Sigmoid colon (tissue), 7 donors: Measurements from ENCODE around the gene MTFP1. TPM values are rescaled to one million over a fixed set of nuclear protein-coding genes. Genes with fewer than 3 reads are reported as not detected.

Source experiments
- DNase-seq: peaks from one replicate; pipeline ENCODE4 v3.0.0-alpha.2; 2019
- H3K27ac ChIP-seq, 4 donors: fragments of 200-600 bp; sonication (generic); one replicate each; pipeline ENCODE4 v1.5.1; 2016 to 2019; ENCODE audit warnings: mild to moderate bottlenecking in 1 of 4
- H3K27me3 ChIP-seq, 3 donors: fragments of 200-600 bp; sonication (generic); one replicate each; pipeline ENCODE4 v1.5.1; 2019; ENCODE audit warnings: mild to moderate bottlenecking in 1 of 3
- H3K36me3 ChIP-seq, 4 donors: fragments of 200-600 bp; sonication (generic); one replicate each; pipeline ENCODE4 v1.5.1; 2016 to 2019
- H3K4me1 ChIP-seq, 4 donors: fragments of 200-600 bp; sonication (generic); one replicate each; pipeline ENCODE4 v1.5.1; 2017 to 2019
- H3K4me3 ChIP-seq, 4 donors: fragments of 200-600 bp; sonication (generic); one replicate each; pipeline ENCODE4 v1.5.1; 2017 to 2019; ENCODE audit warnings: mild to moderate bottlenecking in 2 of 4, moderate library complexity in 1 of 4
- H3K9me3 ChIP-seq, 4 donors: fragments of 200-600 bp in 3 of 4; sonication (generic) in 3 of 4; one replicate each; pipeline versions ENCODE4 v1.5.1 to v1.6.1; 2013 to 2019
- CTCF ChIP-seq, 4 experiments: fragments of 450-650 bp in 3 of 4; fragments of 200-600 bp in 1 of 4; IDR thresholded peaks; one replicate each; pipeline ENCODE4 v1.5.1; 2016 to 2019; ENCODE audit warnings: antibody characterized with exemption in 4 of 4, mild to moderate bottlenecking in 3 of 4, moderate library complexity in 2 of 4
- EP300 ChIP-seq, 4 donors: sonication (generic); formaldehyde crosslinking; IDR thresholded peaks; one replicate each; pipeline ENCODE4 v1.6.1; 2017; ENCODE audit warnings: antibody characterized with exemption in 4 of 4
- POLR2A ChIP-seq, 2 donors: fragments of 450-650 bp; IDR thresholded peaks; one replicate each; pipeline ENCODE4 v1.6.1; 2016; ENCODE audit warnings: antibody characterized with exemption in 2 of 2, mild to moderate bottlenecking in 2 of 2, moderate library complexity in 2 of 2
- POLR2AphosphoS5 ChIP-seq, 4 donors: sonication (generic); formaldehyde crosslinking; IDR thresholded peaks; one replicate each; pipeline ENCODE4 v1.6.1; 2017; ENCODE audit warnings: antibody characterized with exemption in 4 of 4
- WGBS, 2 donors: extraction: QIAGEN DNeasy Blood & Tissue Kit; methylation state at CpG; one replicate each; pipeline ENCODE4 v1.1.7; 2013; 5-methylcytosine and 5-hydroxymethylcytosine counted together
- intact Hi-C: fragments of 100-400 bp; cut with DNase I; formaldehyde crosslinking; loops from one replicate; pipeline ENCODE4 v1.15.1; 2023
- polyA plus RNA-seq, 3 donors: library from polyadenylated mRNA; stranded (reverse); fragments of 200-250 nt; gene quantifications; one replicate each; pipeline ENCODE4 v1.2.3, GENCODE V29; 2013
- total RNA-seq, 4 donors: library from RNA; depleted of rRNA; stranded (reverse); fragments of >200 nt; gene quantifications; one replicate each; pipeline ENCODE4 v1.1.0, GENCODE V29; 2016
- donor health status: healthy with polysubstance abuse.
- donor health status: Bipolar disorder and iron deficiency.
- donor health status: healthy.

The MTFP1 gene
- total and polyA plus RNA-seq, 7 donors, result 2.9 to 38.5 (median 7.1) TPM

DNA sequence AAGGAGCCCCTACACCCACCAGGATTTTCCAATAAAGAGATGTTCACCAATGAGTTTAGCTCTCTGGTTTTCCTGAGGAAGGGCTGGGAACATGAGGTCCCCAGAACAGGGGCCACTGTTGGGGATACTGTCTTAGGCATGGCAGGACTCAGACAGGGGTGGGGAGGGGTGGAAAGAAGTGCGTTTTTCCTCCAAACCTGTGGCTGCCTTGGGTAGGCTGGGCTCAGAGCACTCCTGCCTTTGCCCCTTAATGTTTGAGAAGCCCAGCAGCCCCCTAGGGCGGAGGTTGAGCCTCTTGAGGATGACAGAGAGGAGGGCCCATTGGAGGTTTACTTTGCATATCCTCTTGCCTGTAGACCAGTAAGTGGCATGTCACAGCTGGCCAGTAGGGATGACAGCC, 10.6 kb downstream of the MTFP1 start:
- no peak overlapping the region for H3K27ac ChIP-seq
- intact Hi-C loops, result no loop called here

DNA sequence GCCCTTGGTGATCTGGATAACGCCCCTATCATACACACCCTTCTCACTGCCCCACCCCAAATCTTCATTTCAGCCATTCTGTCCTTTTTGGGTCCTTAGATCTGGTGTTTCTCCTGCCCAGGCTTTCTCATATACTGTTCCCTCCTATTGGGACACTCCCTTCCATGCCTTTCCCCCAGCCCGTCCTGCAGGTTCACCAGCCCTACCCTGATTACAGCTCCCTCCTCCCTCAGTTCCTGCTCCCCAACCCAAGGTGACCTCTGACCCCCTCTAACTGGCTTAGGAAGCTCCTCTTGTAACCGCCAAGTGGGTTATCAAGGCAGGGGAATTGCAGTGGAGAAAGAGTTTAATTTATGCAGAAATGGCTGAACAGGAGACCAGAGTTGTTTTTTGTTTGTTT, 13.0 kb downstream of the MTFP1 start:
- Histone ChIP-seq H3K4me3 (no peak overlapping the region), H3K36me3 (no peaks in the 10 kb centered on the region), H3K4me1 (no peaks in the 10 kb centered on the region), H3K9me3 (no peaks in the 10 kb centered on the region), H3K27ac (no peak overlapping the region), H3K27me3 (peaks cover 0 to 5% (median 0%) of the 10 kb centered on the region in 3 donors)
- WGBS, 2 donors, result 28 to 66% methylated on average over 3 of the region's 3 CpGs
- intact Hi-C loops, result no loop called here
- TF ChIP-seq CTCF (IDR thresholded peaks at IDR 0.05), result no peak
- TF ChIP-seq POLR2AphosphoS5 (IDR thresholded peaks at IDR 0.05), result no peak
- TF ChIP-seq POLR2A (IDR thresholded peaks at IDR 0.05), result no peak
- no peak for TF ChIP-seq EP300 (IDR thresholded peaks at IDR 0.05)
- no peak for DNase-seq

More for the DNA sequence above, 10.6 kb downstream of the MTFP1 start:
- Histone ChIP-seq H3K36me3 (no peaks in the 10 kb centered on the region), H3K4me3 (no peak overlapping the region), H3K27me3 (peaks cover 0 to 5% (median 0%) of the 10 kb centered on the region in 3 donors), H3K4me1 (no peaks in the 10 kb centered on the region), H3K9me3 (no peaks in the 10 kb centered on the region)
- DNase-seq, result no peak
- TF ChIP-seq EP300 (IDR thresholded peaks at IDR 0.05) (no peak), POLR2A (IDR thresholded peaks at IDR 0.05) (no peak), CTCF (IDR thresholded peaks at IDR 0.05) (no peak), POLR2AphosphoS5 (IDR thresholded peaks at IDR 0.05) (no peak)
- WGBS, 2 donors, result 89 to 93% methylated on average over 2 of the region's 2 CpGs

- H3K27ac ChIP-seq, result no peak overlapping the region
- no peak for DNase-seq
- no peaks in the 10 kb centered on the region for H3K36me3 ChIP-seq
- TF ChIP-seq EP300 (IDR thresholded peaks at IDR 0.05) (no peak), POLR2A (IDR thresholded peaks at IDR 0.05) (no peak), POLR2AphosphoS5 (IDR thresholded peaks at IDR 0.05) (no peak), CTCF (IDR thresholded peaks at IDR 0.05) (no peak)
- WGBS, 2 donors, result 81 to 91% methylated on average over 4 of the region's 4 CpGs
- no peak overlapping the region for H3K4me3 ChIP-seq
- intact Hi-C loops, result no loop called here
- H3K27me3 ChIP-seq, result peaks cover 0 to 5% (median 0%) of the 10 kb centered on the region in 3 donors
- no peaks in the 10 kb centered on the region for H3K4me1 ChIP-seq
- no peaks in the 10 kb centered on the region for H3K9me3 ChIP-seq
Observed at GRCh38 chr22:30439226-30439625, 13.7 kb downstream of the MTFP1 start.

GRCh38 chr22:30439836-30440235, 14.3 kb downstream of the MTFP1 start:
- H3K27ac ChIP-seq, result no peak overlapping the region
- WGBS, 2 donors, result 74 to 88% methylated on average over 11 of the region's 11 CpGs
- H3K9me3 ChIP-seq, result no peaks in the 10 kb centered on the region
- DNase-seq, result no peak
- intact Hi-C loops, result no loop called here
- no peaks in the 10 kb centered on the region for H3K36me3 ChIP-seq
- no peak overlapping the region for H3K4me3 ChIP-seq
- H3K4me1 ChIP-seq, result no peaks in the 10 kb centered on the region
- TF ChIP-seq EP300 (IDR thresholded peaks at IDR 0.05) (no peak), POLR2A (IDR thresholded peaks at IDR 0.05) (no peak), POLR2AphosphoS5 (IDR thresholded peaks at IDR 0.05) (no peak), CTCF (IDR thresholded peaks at IDR 0.05) (no peak)
- H3K27me3 ChIP-seq, result peaks cover 0 to 5% (median 0%) of the 10 kb centered on the region in 3 donors

- intact Hi-C loops, result no loop called here
- Histone ChIP-seq H3K27ac (no peak overlapping the region), H3K36me3 (no peaks in the 10 kb centered on the region), H3K9me3 (no peaks in the 10 kb centered on the region), H3K27me3 (peaks cover 0 to 10% (median 0%) of the 10 kb centered on the region in 3 donors), H3K4me3 (no peak overlapping the region), H3K4me1 (no peaks in the 10 kb centered on the region)
- TF ChIP-seq EP300 (IDR thresholded peaks at IDR 0.05), result no peak
- TF ChIP-seq POLR2AphosphoS5 (IDR thresholded peaks at IDR 0.05), result no peak
- TF ChIP-seq CTCF (IDR thresholded peaks at IDR 0.05), result no peak
- TF ChIP-seq POLR2A (IDR thresholded peaks at IDR 0.05), result no peak
- no peak for DNase-seq
- 83 to 84% methylated on average over 9 of the region's 9 CpGs for WGBS, 2 donors
Observed at GRCh38 chr22:30441088-30441487, 15.5 kb downstream of the MTFP1 start.
